ENCODE measurements around the gene TBPL1. TPM values are rescaled to one million over a fixed set of nuclear protein-coding genes. Genes with fewer than 3 reads are reported as not detected.

Gene TBPL1
- total and polyA plus RNA-seq, 10 of the 15 experiments (the other 5 are each of a cell fraction or from before 2014, with no cell fraction given), result 34.6 to 71.2 (median 43.0) TPM

DNA sequence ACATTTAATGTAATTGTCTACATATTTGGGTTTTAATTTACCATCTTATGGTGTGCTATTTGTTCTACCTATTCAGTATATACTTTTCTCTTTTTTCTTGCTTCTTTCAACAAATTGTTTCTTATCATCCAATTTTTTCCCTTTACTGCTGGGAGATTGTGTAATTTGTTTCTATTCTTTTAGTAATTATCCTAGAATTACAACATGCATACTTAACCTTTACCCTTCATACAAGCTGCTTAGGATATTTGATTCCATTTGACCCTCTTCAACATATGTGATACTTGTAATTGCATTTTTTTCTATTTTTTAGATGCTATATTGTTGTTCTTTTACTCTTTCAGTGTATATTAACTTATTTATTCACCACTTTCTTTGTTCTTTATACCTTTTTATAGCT, 15.1 kb upstream of the TBPL1 start:
- H3K4me1 ChIP-seq (ENCODE audit: control insufficient read depth, insufficient read depth, low read length), result no peaks in the 10 kb centered on the region
- H3K4me2 ChIP-seq (ENCODE audit: control insufficient read depth, insufficient read depth), result no peak overlapping the region
- DNase-seq (ENCODE audit: low read depth, low spot score), result no peak
- H3K79me2 ChIP-seq (ENCODE audit: control insufficient read depth, insufficient read depth, low read length), result no peaks in the 10 kb centered on the region
- ChIA-PET SMC1A (ENCODE audit: uncharacterized antibody, unreplicated experiment) (interaction anchor here (0.6 to 1.1 kb wide), 4 partner anchors 14 to 158 kb away, joined by 3 read pairs; no protein-coding TSS in a partner anchor), RAD21 (ENCODE audit: unreplicated experiment) (no interaction called here), CTCF (interaction anchor here (0.6 to 2.1 kb wide), 9 partner anchors 12 to 824 kb away, joined by 3 to 18 read pairs (median 4); no protein-coding TSS in a partner anchor), POLR2A (no interaction called here)
- FAIRE-seq, result no peak
- no peak overlapping the region for H3K4me3 ChIP-seq
- H3K36me3 ChIP-seq (ENCODE audit: control insufficient read depth in 2 of 2, insufficient read depth in 2 of 2, low read length in 1 of 2), result no peaks in the 10 kb centered on the region
- no peak overlapping the region for H3K27ac ChIP-seq (ENCODE audit: control insufficient read depth, insufficient read depth)
- no peak for ATAC-seq
- BruUV-seq (replicated peaks), result no TSS peak
- intact Hi-C loops (cut with micrococcal nuclease; ENCODE audit: unreplicated experiment), result no loop called here
- no peak overlapping the region for H3K9ac ChIP-seq (ENCODE audit: control insufficient read depth, insufficient read depth, low read length)
- no peaks in the 10 kb centered on the region for H3K9me3 ChIP-seq (replicated peaks; ENCODE audit: control insufficient read depth, insufficient read depth, low read length)
- no peaks in the 10 kb centered on the region for H3K27me3 ChIP-seq (replicated peaks in 1 of 2; ENCODE audit: control insufficient read depth in 2 of 2, insufficient read depth in 2 of 2, low read length in 1 of 2)
- H4K20me1 ChIP-seq (ENCODE audit: control insufficient read depth, insufficient read depth), result no peaks in the 10 kb centered on the region
- TF ChIP-seq BRCA1 (IDR thresholded peaks at IDR 0.05; ENCODE audit: low read depth, low read length), result no peak
- TF ChIP-seq ZZZ3 (IDR thresholded peaks at IDR 0.05; ENCODE audit: control insufficient read depth, insufficient read length, low read depth), result no peak
- TF ChIP-seq GATAD2B (conservative IDR thresholded peaks at IDR 0.05; ENCODE audit: low read depth), result no peak
- in situ Hi-C loops (cut with MboI), result no loop called here
- no peak overlapping the region for H2AFZ ChIP-seq (ENCODE audit: control insufficient read depth, low read depth, low read length)

DNA sequence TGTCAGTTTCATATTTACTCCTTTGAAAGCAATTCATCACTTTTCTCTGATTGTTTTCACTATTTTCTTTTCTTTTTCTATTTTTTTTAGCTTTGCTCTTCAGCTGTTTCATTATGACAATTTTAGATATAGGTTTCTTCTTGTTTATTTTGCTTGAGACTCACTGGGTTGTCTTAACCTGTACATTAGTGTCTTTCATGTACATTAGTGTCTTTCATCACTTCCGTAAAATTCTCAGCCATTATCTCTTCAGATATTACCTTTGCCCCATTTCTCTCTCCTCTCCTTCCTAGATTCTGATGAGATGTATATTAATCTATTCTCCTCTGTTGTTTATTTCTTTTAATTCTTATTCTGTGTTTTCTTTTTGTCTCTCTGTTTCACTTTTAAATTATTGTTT, 14.5 kb upstream of the TBPL1 start:
- H3K36me3 ChIP-seq (ENCODE audit: control insufficient read depth in 2 of 2, insufficient read depth in 2 of 2, low read length in 1 of 2), result no peaks in the 10 kb centered on the region
- H2AFZ ChIP-seq (ENCODE audit: control insufficient read depth, low read depth, low read length), result no peak overlapping the region
- ChIA-PET SMC1A (ENCODE audit: uncharacterized antibody, unreplicated experiment) (interaction anchor here (1.0 kb wide), 1 partner anchor 46 kb away, joined by 3 read pairs; no protein-coding TSS in a partner anchor), RAD21 (ENCODE audit: unreplicated experiment) (no interaction called here), CTCF (interaction anchor here (0.6 to 2.1 kb wide), 7 partner anchors 15 to 825 kb away, joined by 3 to 18 read pairs (median 5); no protein-coding TSS in a partner anchor), POLR2A (no interaction called here)
- no peak overlapping the region for H3K4me3 ChIP-seq
- DNase-seq (ENCODE audit: low read depth, low spot score) (no peak), FAIRE-seq (no peak), ATAC-seq (no peak)
- no peaks in the 10 kb centered on the region for H3K27me3 ChIP-seq (replicated peaks in 1 of 2; ENCODE audit: control insufficient read depth in 2 of 2, insufficient read depth in 2 of 2, low read length in 1 of 2)
- no peak overlapping the region for H3K4me2 ChIP-seq (ENCODE audit: control insufficient read depth, insufficient read depth)
- in situ Hi-C loops (cut with MboI) (no loop called here), intact Hi-C loops (cut with micrococcal nuclease; ENCODE audit: unreplicated experiment) (no loop called here)
- no peaks in the 10 kb centered on the region for H4K20me1 ChIP-seq (ENCODE audit: control insufficient read depth, insufficient read depth)
- H3K9ac ChIP-seq (ENCODE audit: control insufficient read depth, insufficient read depth, low read length), result no peak overlapping the region
- no peaks in the 10 kb centered on the region for H3K79me2 ChIP-seq (ENCODE audit: control insufficient read depth, insufficient read depth, low read length)
- WGBS (ENCODE audit: insufficient coverage, insufficient replicate concordance, low lambda C conversion rate, missing lambda C conversion rate), result 100% methylated on average over 1 of the region's 1 CpG
- BruUV-seq (replicated peaks), result no TSS peak
- H3K27ac ChIP-seq (ENCODE audit: control insufficient read depth, insufficient read depth), result no peak overlapping the region
- TF ChIP-seq IKZF2 (IDR thresholded peaks at IDR 0.05) (no peak), TBL1XR1 (IDR thresholded peaks at IDR 0.05; ENCODE audit: low read depth, low read length) (no peak), CBFB (IDR thresholded peaks at IDR 0.05; ENCODE audit: low read depth) (no peak), POU2F2 (IDR thresholded peaks at IDR 0.05; ENCODE audit: borderline replicate concordance, low read depth, low read length) (no peak), MYC (IDR thresholded peaks at IDR 0.05; ENCODE audit: insufficient read depth, insufficient read length, insufficient replicate concordance, low read length, severe bottlenecking) (no peak), FOXK2 (IDR thresholded peaks at IDR 0.05) (no peak)
- TF ChIP-seq, protein P1, sequence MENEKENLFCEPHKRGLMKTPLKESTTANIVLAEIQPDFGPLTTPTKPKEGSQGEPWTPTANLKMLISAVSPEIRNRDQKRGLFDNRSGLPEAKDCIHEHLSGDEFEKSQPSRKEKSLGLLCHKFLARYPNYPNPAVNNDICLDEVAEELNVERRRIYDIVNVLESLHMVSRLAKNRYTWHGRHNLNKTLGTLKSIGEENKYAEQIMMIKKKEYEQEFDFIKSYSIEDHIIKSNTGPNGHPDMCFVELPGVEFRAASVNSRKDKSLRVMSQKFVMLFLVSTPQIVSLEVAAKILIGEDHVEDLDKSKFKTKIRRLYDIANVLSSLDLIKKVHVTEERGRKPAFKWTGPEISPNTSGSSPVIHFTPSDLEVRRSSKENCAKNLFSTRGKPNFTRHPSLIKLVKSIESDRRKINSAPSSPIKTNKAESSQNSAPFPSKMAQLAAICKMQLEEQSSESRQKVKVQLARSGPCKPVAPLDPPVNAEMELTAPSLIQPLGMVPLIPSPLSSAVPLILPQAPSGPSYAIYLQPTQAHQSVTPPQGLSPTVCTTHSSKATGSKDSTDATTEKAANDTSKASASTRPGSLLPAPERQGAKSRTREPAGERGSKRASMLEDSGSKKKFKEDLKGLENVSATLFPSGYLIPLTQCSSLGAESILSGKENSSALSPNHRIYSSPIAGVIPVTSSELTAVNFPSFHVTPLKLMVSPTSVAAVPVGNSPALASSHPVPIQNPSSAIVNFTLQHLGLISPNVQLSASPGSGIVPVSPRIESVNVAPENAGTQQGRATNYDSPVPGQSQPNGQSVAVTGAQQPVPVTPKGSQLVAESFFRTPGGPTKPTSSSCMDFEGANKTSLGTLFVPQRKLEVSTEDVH (IDR thresholded peaks at IDR 0.05; ENCODE audit: low read depth, partially characterized antibody), result no peak
- H3K4me1 ChIP-seq (ENCODE audit: control insufficient read depth, insufficient read depth, low read length), result no peaks in the 10 kb centered on the region
- no peaks in the 10 kb centered on the region for H3K9me3 ChIP-seq (replicated peaks; ENCODE audit: control insufficient read depth, insufficient read depth, low read length)
